D341Med (cell line): ENCODE data around the gene MAP7.
"Not testable (repeated sequence)": the region's sequence is repeated elsewhere in the genome, so short reads cannot be mapped to it uniquely, and the experiment has no call there.

ENCODE experiments used
- DNase-seq: peaks from one replicate; pipeline ENCODE4 v3.0.0; 2012; ENCODE audit warnings: low spot score

MAP7 gene

DNA sequence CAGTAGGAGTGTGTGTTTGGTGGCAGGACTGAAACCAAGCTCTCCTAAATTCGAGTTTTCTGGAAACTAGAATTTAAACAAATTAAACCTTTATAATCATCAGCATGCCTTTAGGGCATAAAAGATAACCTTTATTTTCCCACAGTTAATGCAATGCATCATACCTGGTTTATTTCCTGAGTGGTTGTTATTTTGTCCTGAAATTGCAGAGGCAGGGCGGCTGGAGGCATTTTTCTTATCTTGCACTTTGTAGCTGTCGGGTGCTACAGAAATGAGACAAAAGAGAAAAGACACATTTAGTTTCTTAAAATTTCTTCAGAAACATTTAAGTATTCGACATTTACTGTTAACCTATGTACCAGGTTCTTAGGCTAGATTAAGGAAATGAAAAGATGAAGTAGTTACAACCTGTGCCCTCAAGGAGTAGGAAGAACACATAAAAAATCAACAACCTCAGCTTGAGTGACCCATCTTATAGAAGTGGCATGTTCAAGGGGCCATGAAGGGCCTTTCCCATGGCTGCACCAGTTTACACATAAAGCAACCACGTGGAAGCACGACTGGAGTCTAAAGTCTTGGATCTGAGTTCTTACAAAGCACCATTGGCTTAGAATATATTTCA is 128.6 kb downstream of the MAP7 start:
- DNase-seq, result no peak

DNA sequence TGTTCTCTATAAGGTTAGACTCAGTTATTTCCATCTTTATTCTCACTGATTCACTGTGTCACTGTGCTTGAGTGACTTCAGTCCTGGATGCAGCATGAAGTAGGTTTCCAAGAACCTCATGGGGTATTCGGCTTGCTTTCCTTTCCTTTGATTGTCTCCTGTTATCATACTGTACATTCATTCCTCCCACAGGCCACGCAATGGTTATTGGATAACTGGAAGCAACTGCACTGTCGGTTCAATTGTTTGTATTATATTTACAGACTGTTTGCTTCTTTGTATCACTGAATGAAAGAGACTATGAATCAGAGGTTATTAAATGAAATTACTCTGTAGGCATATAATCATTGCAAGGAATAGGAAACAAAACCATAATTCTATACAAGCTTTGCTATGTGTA is 129.4 kb downstream of the MAP7 start:
- no peak for DNase-seq

DNA sequence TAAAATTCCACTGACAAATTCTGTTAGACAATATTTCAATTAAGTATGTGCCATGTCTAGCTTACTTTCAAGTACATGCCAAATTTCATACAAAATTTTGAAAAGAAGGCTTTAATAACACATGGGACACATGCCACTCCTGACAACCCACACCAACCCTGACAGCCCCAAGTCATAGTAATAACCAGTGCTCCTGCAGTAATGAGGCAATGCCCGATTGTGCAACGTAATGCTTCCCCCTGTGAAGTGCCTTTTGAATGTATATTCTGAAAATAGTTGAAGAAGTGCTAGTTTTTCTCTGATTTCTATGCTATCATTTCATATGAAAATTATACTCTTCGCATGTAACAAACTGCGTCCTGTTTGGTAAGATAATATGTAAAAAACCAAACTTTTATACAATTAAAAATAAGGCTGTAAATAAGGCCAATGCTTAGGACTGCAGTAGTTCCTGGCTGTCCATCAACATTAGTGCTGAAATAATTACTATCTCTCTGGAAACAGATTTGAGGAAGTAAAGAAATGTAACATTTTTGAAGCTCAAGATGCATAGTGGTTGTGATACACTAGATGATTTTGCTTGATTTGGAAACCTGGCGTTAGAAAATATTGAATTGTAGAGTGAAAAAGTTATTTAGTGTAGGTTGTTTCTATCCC is 134.7 kb downstream of the MAP7 start:
- DNase-seq, result no peak

DNA sequence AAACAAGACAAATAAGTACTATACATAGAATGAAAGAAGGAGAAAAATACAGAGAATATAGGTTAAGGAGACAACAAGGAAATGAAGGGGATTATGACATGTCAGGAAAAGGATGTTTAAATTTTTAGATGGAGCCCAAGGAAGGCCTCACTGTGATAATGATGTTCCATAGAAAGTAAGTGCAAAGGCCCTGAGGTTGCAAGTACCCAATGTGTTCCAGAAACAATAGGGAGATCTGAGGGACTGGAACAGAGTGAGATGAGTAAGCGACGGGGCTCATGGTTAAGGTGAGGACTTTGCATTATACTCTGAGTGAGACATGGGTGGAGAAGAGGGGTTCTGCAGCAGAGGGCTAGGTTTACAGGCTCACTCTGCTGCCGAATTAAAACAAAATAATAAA is 137.8 kb downstream of the MAP7 start:
- no peak for DNase-seq

GRCh38 chr6:136411453-136412354 is 138.5 kb downstream of the MAP7 start:
- no peak for DNase-seq

- DNase-seq, result no peak
These were observed 139.2 kb downstream of the MAP7 start for GRCh38 chr6:136411025-136411325.

GRCh38 chr6:136410201-136411024 is 139.8 kb downstream of the MAP7 start:
- DNase-seq, result no peak

DNA sequence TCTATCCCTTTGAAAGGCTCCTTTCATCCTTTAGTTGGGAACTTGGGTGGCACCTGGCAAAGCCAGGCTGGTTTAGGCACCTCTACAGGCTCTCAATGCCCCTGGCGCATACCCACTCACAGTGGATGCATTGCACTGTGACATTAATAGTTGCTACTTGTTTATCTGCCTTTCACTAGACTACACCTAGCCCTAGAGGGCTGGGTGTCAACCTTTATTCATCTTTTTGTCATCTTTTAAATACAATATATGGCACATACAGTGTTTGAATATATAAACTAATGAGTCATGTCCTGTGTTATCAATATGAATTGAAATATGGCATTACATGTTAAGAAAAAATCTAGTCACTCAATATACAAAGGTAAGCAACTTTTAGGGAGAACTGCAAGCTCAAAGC is 140.6 kb downstream of the MAP7 start:
- no peak for DNase-seq

DNA sequence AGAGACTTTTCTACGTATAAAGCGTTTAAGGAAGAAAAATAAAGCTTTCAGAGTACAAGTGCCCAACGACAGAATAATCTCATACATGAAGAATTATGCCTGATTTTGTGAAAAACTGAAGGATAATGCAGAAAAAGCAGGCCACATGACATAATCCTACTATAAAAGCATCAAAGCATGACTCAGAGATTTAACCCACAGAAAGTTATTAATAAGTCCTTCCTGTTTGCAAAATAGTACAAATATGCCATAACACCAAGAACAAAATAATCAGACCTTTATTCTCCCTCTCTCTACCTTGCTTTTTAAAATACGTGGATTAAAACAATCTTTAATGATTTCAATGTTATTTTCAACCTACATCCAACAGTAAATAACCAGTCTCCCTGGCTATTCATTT is 142.0 kb downstream of the MAP7 start:
- no peak for DNase-seq

GRCh38 chr6:136405420-136406029 is 144.7 kb downstream of the MAP7 start:
- DNase-seq, result no peak

- DNase-seq, result no peak
These were observed 145.4 kb downstream of the MAP7 start for GRCh38 chr6:136404627-136405419.

- no peak for DNase-seq
These were observed 146.2 kb downstream of the MAP7 start for GRCh38 chr6:136404007-136404406.

DNA sequence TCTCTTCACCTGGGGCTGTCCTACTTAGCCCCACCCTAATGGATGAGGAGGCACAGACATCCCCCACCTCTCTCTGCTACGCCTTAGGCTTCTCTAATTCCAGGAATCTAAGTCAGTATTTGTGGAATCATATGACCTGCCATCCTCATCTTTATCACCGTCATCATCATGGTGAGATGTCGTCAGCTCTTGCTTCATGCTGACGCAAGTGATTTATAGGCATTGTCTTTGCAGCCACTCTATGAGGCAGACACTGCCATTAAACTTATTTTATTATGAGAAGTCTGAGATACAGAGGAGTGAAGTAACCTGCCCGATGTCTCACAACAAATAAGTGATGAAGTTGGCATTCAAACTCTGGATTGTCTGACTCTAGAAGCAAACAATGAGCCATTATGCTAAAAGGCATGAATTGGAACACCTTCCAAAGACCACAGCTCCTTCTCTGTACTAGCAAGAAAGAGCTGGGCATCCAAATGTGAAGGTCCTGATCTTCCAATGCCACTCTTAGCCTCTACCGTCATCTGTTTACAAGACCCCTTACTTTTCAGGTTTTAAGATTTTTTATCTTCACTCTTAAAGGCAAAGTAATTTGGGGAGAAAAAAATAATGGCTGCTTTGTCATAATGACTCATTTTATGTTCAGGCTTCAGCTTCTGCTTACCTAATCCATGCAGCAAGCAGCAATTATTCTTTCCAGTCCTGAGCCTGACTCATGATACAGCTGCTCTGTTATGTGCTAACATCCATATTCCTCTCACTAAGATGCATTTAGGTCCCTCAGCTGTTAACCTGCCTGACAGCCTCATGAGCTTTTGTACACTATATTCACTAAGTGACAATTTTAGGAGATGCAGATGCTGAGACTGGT is 146.9 kb downstream of the MAP7 start:
- no peak for DNase-seq

GRCh38 chr6:136401749-136402148 is 148.5 kb downstream of the MAP7 start:
- DNase-seq, result no peak

DNA sequence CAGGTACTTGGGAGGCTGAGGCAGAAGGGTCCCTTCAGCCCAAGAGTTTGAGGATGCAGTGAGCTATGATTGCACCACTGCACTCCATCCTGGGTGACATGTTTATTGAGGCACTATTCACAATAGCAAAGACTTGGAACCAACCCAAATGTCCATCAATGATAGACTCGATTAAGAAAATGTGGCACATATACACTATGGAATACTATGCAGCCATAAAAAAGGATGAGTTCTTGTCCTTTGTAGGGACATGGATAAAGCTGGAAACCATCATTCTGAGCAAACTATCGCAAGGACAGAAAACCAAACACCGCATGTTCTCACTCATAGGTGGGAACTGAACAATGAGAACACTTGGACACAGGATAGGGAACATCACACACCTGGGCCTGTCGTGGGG is 149.0 kb downstream of the MAP7 start:
- DNase-seq, result not testable (repeated sequence)

DNA sequence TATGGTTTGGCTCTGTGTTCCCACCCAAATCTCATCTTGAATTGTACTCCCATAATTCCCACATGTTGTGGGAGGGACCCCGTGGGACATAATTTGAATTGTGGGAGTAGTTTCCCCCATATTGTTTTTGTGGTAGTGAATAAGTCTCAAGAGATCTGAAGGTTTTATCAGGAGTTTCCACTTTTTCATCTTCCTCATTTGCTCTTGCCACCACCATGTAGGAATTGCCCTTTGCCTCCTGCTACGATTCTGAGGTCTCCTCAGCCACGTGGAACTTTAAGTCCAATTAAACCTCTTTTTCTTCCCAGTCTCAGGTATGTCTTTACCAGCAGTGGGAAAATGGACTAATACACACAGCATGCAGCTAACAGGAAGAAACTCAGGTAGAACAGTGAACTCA is 151.8 kb downstream of the MAP7 start:
- no peak for DNase-seq

GRCh38 chr6:136396908-136397307 is 153.3 kb downstream of the MAP7 start:
- no peak for DNase-seq

GRCh38 chr6:136390959-136391358 is 159.3 kb downstream of the MAP7 start:
- not testable (repeated sequence) for DNase-seq

DNA sequence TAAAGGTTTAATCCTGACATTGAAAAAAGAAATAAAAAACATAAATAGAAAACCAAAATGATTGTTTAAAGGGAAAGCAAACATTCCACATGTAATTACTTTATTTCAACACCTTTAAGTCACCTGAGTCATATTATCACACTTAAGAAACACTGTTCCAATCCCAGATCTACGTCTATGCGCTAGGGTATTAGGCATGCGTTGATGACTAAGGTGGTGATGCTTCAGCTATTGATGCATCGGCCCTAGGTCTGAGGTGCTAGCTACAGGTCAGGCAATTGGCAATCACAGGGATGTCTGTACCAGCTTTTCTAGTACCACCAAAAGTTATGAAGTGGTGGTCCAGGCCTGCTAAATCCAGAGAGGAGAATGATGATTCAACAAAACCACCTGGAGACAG is 162.9 kb downstream of the MAP7 start:
- no peak for DNase-seq

GRCh38 chr6:136383268-136383937 is 166.8 kb downstream of the MAP7 start:
- DNase-seq, result no peak
